GM12878 (cell line): ENCODE results near the gene HDAC5. TPM values are rescaled to one million over a fixed set of nuclear protein-coding genes. Genes with fewer than 3 reads are reported as not detected.

Source experiments
- ATAC-seq: fragments of 200-7000 bp; cut with Tn5 transposase; 3 replicates; pipeline ENCODE4 v1.9.1; 2020; ENCODE audit warnings: mild to moderate bottlenecking, moderate library complexity
- BruUV-seq: library from RNA; stranded (reverse); fragments of 400-500 nt; replicated peaks from 2 replicates; lab custom pipeline; 2021; lab: Mats Ljungman, UMichigan
- CTCF ChIA-PET: fragments of 300-600 bp; sonication (Branson Sonifier 250); formaldehyde crosslinking; extraction: SDS; loops from one replicate; lab custom pipeline; 2021; ENCODE audit warnings: inconsistent platforms; lab: Yijun Ruan, JAX
- POLR2A ChIA-PET: fragments of 350-600 bp; formaldehyde crosslinking; extraction: SDS; loops from one replicate; lab custom pipeline; 2021; ENCODE audit warnings: inconsistent platforms; lab: Charles Lee
- RAD21 ChIA-PET: fragments of 300-600 bp; sonication (Branson Sonifier 250); formaldehyde crosslinking; loops from one replicate; lab custom pipeline; 2023; ENCODE audit warnings: antibody characterized with exemption; ENCODE audit not compliant: unreplicated experiment; lab: Charles Lee
- SMC1A ChIA-PET: fragments of 300-600 bp; sonication (Branson Sonifier 250); formaldehyde crosslinking; loops from one replicate; lab custom pipeline; 2023; ENCODE audit not compliant: unreplicated experiment, uncharacterized antibody; lab: Charles Lee
- DNase-seq: peaks from one replicate; pipeline ENCODE4 v3.0.0-alpha.2; 2011; ENCODE audit warnings: low read depth, low spot score
- FAIRE-seq: peaks from 3 replicates; lab custom pipeline; 2011; peaks lifted over from hg19 to GRCh38; lab: Jason Lieb, UNC
- H2AFZ ChIP-seq: 2 replicates; pipeline ENCODE4 v1.6.0; 2011; ENCODE audit warnings: low read depth, low read length, control low read depth; ENCODE audit not compliant: control insufficient read depth
- H3K27ac ChIP-seq: 2 replicates; pipeline ENCODE4 v1.5.1; 2011; ENCODE audit warnings: control low read depth; ENCODE audit not compliant: control insufficient read depth, insufficient read depth
- H3K27me3 ChIP-seq, 2 experiments: replicated peaks in 1 of 2; 2 replicates each; pipeline versions ENCODE4 v1.6.0 to v1.6.1; 2011; ENCODE audit warnings: low read length in 1 of 2; ENCODE audit not compliant: control insufficient read depth in 2 of 2, insufficient read depth in 2 of 2
- H3K36me3 ChIP-seq, 2 experiments: 2 replicates each; pipeline ENCODE4 v1.5.1; 2011; ENCODE audit warnings: low read length in 1 of 2; ENCODE audit not compliant: control insufficient read depth in 2 of 2, insufficient read depth in 2 of 2
- H3K4me1 ChIP-seq: 2 replicates; pipeline ENCODE4 v1.6.1; 2011; ENCODE audit warnings: mild to moderate bottlenecking, low read length, moderate library complexity, mixed read lengths; ENCODE audit not compliant: control insufficient read depth, insufficient read depth
- H3K4me2 ChIP-seq: 2 replicates; pipeline ENCODE4 v1.6.0; 2011; ENCODE audit warnings: control low read depth; ENCODE audit not compliant: control insufficient read depth, insufficient read depth
- H3K4me3 ChIP-seq: fragments of 200-600 bp; sonication (generic); 2 replicates; pipeline ENCODE4 v1.5.1; 2016
- H3K79me2 ChIP-seq: 2 replicates; pipeline ENCODE4 v1.6.0; 2011; ENCODE audit warnings: low read length; ENCODE audit not compliant: control insufficient read depth, insufficient read depth
- H3K9ac ChIP-seq: 2 replicates; pipeline ENCODE4 v1.8.0; 2011; ENCODE audit warnings: low read length, control low read depth, mixed read lengths; ENCODE audit not compliant: control insufficient read depth, insufficient read depth
- H3K9me3 ChIP-seq: replicated peaks from 3 replicates; pipeline ENCODE4 v1.5.1; 2011; ENCODE audit warnings: mild to moderate bottlenecking, low read length; ENCODE audit not compliant: control insufficient read depth, insufficient read depth
- H4K20me1 ChIP-seq: 2 replicates; pipeline ENCODE4 v1.6.0; 2011; ENCODE audit not compliant: control insufficient read depth, insufficient read depth
- ATF7 ChIP-seq: fragments of 450-650 bp; IDR thresholded peaks from 2 replicates; pipeline ENCODE4 v1.6.1; 2016; ENCODE audit warnings: low read depth, mild to moderate bottlenecking
- BHLHE40 ChIP-seq, 2 experiments: fragments of 450-650 bp in 1 of 2; IDR thresholded peaks; 2 replicates each; pipeline ENCODE4 v1.6.1; 2011 to 2017; ENCODE audit warnings: low read depth in 2 of 2, borderline replicate concordance in 1 of 2, improper control_type of control experiment in 1 of 2, low read length in 1 of 2, mild to moderate bottlenecking in 1 of 2
- CTCF ChIP-seq, 3 experiments: IDR thresholded peaks in 2 of 3; conservative IDR thresholded peaks in 1 of 3; 2 replicates each; pipeline ENCODE4 v1.5.1; 2011; ENCODE audit warnings: low read depth in 3 of 3, low read length in 3 of 3, mild to moderate bottlenecking in 3 of 3, control low read depth in 2 of 3, moderate library complexity in 2 of 3, inconsistent platforms in 1 of 3, mixed read lengths in 1 of 3; ENCODE audit not compliant: control insufficient read depth in 2 of 3, insufficient read depth in 1 of 3; ENCODE audit errors: extremely low read depth in 1 of 3
- EED ChIP-seq: sonication (generic); IDR thresholded peaks from 2 replicates; pipeline ENCODE4 v1.6.1; 2016; ENCODE audit warnings: antibody characterized with exemption, low read depth
- ELK1 ChIP-seq: IDR thresholded peaks from 2 replicates; pipeline ENCODE4 v1.6.1; 2012; ENCODE audit warnings: low read depth, low read length, improper control_type of control experiment
- ESRRA ChIP-seq: IDR thresholded peaks from 2 replicates; pipeline ENCODE4 v1.6.1; 2012; ENCODE audit warnings: mild to moderate bottlenecking, low read length, improper control_type of control experiment
- FOS ChIP-seq: IDR thresholded peaks from 3 replicates; pipeline ENCODE4 v1.6.1; 2011; ENCODE audit warnings: borderline replicate concordance; ENCODE audit not compliant: insufficient read length; ENCODE audit errors: extremely low read depth
- JUND ChIP-seq: IDR thresholded peaks from 2 replicates; pipeline ENCODE4 v1.6.1; 2012; ENCODE audit warnings: low read depth, mild to moderate bottlenecking, low read length, improper control_type of control experiment, moderate library complexity
- MYB ChIP-seq: fragments of 150-350 bp; IDR thresholded peaks from 2 replicates; pipeline ENCODE4 v1.6.1; 2014; ENCODE audit warnings: mild to moderate bottlenecking, low read depth, low read length, borderline replicate concordance
- NFYA ChIP-seq: IDR thresholded peaks from 2 replicates; pipeline ENCODE4 v1.6.1; 2011; ENCODE audit warnings: low read depth, mild to moderate bottlenecking, low read length, improper control_type of control experiment, borderline replicate concordance
- NKRF ChIP-seq: fragments of 450-650 bp; conservative IDR thresholded peaks from 2 replicates; pipeline ENCODE4 v1.6.1; 2017; ENCODE audit warnings: mild to moderate bottlenecking, moderate library complexity
- POLR2A ChIP-seq: IDR thresholded peaks from 2 replicates; pipeline ENCODE4 v1.6.1; 2011; ENCODE audit warnings: low read depth, mild to moderate bottlenecking, low read length
- POLR2AphosphoS2 ChIP-seq: IDR thresholded peaks from 2 replicates; pipeline ENCODE4 v1.6.1; 2011; ENCODE audit warnings: low read depth, mild to moderate bottlenecking, low read length, improper control_type of control experiment, moderate library complexity
- SMC3 ChIP-seq: IDR thresholded peaks from 2 replicates; pipeline ENCODE4 v1.6.1; 2011; ENCODE audit warnings: low read length, improper control_type of control experiment, borderline replicate concordance
- SP1 ChIP-seq: IDR thresholded peaks from one replicate; pipeline ENCODE4 v1.6.1; 2011; ENCODE audit warnings: low read depth, low read length
- SREBF2 ChIP-seq: IDR thresholded peaks from 2 replicates; pipeline ENCODE4 v1.6.1; 2012; ENCODE audit warnings: mild to moderate bottlenecking, low read length
- TCF7 ChIP-seq: IDR thresholded peaks from 2 replicates; pipeline ENCODE4 v1.6.1; 2014; ENCODE audit warnings: antibody characterized with exemption, borderline replicate concordance
- ZNF217 ChIP-seq: fragments of 450-650 bp; IDR thresholded peaks from 2 replicates; pipeline ENCODE4 v1.6.1; 2017; ENCODE audit warnings: antibody characterized with exemption, mild to moderate bottlenecking
- WGBS: methylation state at CpG from one replicate; pipeline ENCODE4 v1.1.6; 2016; ENCODE audit warnings: low lambda C conversion rate; ENCODE audit not compliant: insufficient replicate concordance, insufficient coverage; ENCODE audit errors: missing lambda C conversion rate; 5-methylcytosine and 5-hydroxymethylcytosine counted together
- in situ Hi-C: fragments of 300-500 bp; cut with MboI; formaldehyde crosslinking; loops from 9 replicates; pipeline ENCODE4 v1.14.3; 2018; ENCODE audit warnings: mixed read lengths
- intact Hi-C: fragments of 100-400 bp; cut with micrococcal nuclease; formaldehyde crosslinking; loops from one replicate; pipeline ENCODE4 v1.14.2; 2022; ENCODE audit not compliant: unreplicated experiment
- polyA plus RNA-seq, 11 experiments: library from polyadenylated mRNA; depleted of rRNA in 4 of 11; unstranded in 6 of 11; stranded (reverse) in 5 of 11; fragments of >200 nt; fragmentation: Nextera tagmentation in 4 of 11; fragmentation: Illumina TruSeq in 1 of 11; extraction: Ambion mirVana in 4 of 11; extraction: Trizol in 1 of 11; gene quantifications; 1 replicate in 1 of 11; 2 replicates in 10 of 11; pipeline versions ENCODE4 v1.2.1 to v1.2.3, GENCODE V29; 2011 to 2016; ENCODE audit warnings: inconsistent platforms in 2 of 11, missing spikeins in 2 of 11, low read depth in 1 of 11
- total RNA-seq, 4 experiments: library from RNA; depleted of rRNA in 3 of 4; stranded (reverse); fragments of >200 nt in 3 of 4; fragmentation: Illumina TruSeq in 1 of 4; extraction: Trizol in 1 of 4; gene quantifications; 2 replicates each; pipeline versions ENCODE4 v1.2.1 to v1.2.3, GENCODE V29; 2013 to 2021

HDAC5 gene
- total and polyA plus RNA-seq, 10 of the 15 experiments (the other 5 are each of a cell fraction or from before 2014, with no cell fraction given), result 1.1 to 58.0 (median 27.3) TPM

- Histone ChIP-seq H3K4me3 (peak overlapping the region; percentile 84; the same call in 1 of the 2 replicates), H3K4me2 (peak overlapping the region; percentile 98; the same call in 1 of the 2 replicates), H3K4me1 (peaks cover 18% of the 10 kb centered on the region), H3K27me3 (no peaks in the 10 kb centered on the region), H2AFZ (no peak overlapping the region), H3K79me2 (peaks cover 43% of the 10 kb centered on the region), H3K27ac (no peak overlapping the region), H3K9ac (no peak overlapping the region), H3K9me3 (no peaks in the 10 kb centered on the region), H4K20me1 (no peaks in the 10 kb centered on the region), H3K36me3 (peaks cover 0 to 1% of the 10 kb centered on the region in 2 experiments; a peak in 2 of 4 replicates)
- 85% methylated on average over 4 of the region's 4 CpGs for WGBS
- DNase-seq (no peak), FAIRE-seq (no peak), ATAC-seq (no peak)
- POLR2A ChIA-PET, result interaction anchor here (0.6 to 4.0 kb wide), 4 partner anchors 10 to 42 kb away, joined by 3 to 34 read pairs (median 14); partner anchors contain the start of genes G6PC3 and HDAC5
- CTCF ChIA-PET, result interaction anchor here (0.6 to 5.1 kb wide), 8 partner anchors 10 to 168 kb away, joined by 3 to 40 read pairs (median 3); partner anchors contain the start of gene HDAC5
- SMC1A ChIA-PET, result interaction anchor here (1.0 to 2.9 kb wide), 3 partner anchors 10 to 15 kb away, joined by 4 to 7 read pairs (median 5); partner anchors contain the start of gene HDAC5
- in situ Hi-C loops, result loop anchor here (25.0 kb wide), 1 partner anchor 900 kb away; the partner anchor contains the start of gene TMEM106A
- intact Hi-C loops, result loop anchor here (5.0 kb wide), 1 partner anchor 40 kb away; the partner anchor contains the start of gene G6PC3
- RAD21 ChIA-PET, result interaction anchor here (0.8 to 2.3 kb wide), 4 partner anchors 10 to 169 kb away, joined by 3 to 16 read pairs (median 4); partner anchors contain the start of gene HDAC5
- BruUV-seq, result no TSS peak
- TF ChIP-seq FOS (no peak), SREBF2 (no peak), ATF7 (no peak), ESRRA (no peak), JUND (no peak), MYB (no peak), ELK1 (no peak), POLR2AphosphoS2 (no peak), SMC3 (no peak), NKRF (no peak), NFYA (no peak), TCF7 (no peak), EED (no peak), SP1 (no peak), BHLHE40 (IDR thresholded peaks at IDR 0.05; ENCODE audit: borderline replicate concordance in 1 of 2, low read depth in 2 of 2, low read length in 1 of 2) (no peak), ZNF217 (no peak), POLR2A (no peak), CTCF (IDR thresholded peaks at IDR 0.05 in 2 of 3, conservative IDR thresholded peaks at IDR 0.05 in 1 of 3; ENCODE audit: control insufficient read depth in 2 of 3, extremely low read depth in 1 of 3, insufficient read depth in 1 of 3, low read depth in 3 of 3, low read length in 3 of 3) (no peak)
Measured at GRCh38 chr17:44112284-44113280, 10.9 kb downstream of the HDAC5 start.
